HepG2 (cell line): ENCODE results near the gene UFSP2. TPM values are rescaled to one million over a fixed set of nuclear protein-coding genes. Genes with fewer than 3 reads are reported as not detected.

Experiments
- ATM ChIP-seq: fragments of 450-650 bp; IDR thresholded peaks from 2 replicates; pipeline ENCODE4 v1.7.1; 2017; ENCODE audit warnings: mild to moderate bottlenecking, borderline replicate concordance
- CBX2 ChIP-seq, 2 experiments: fragments of 200-600 bp in 1 of 2; sonication (generic); formaldehyde crosslinking in 1 of 2; IDR thresholded peaks; 2 replicates each; pipeline versions ENCODE4 v1.7.0 to v1.8.1; 2018 to 2022; ENCODE audit warnings: low read depth in 2 of 2, low read length in 1 of 2, mild to moderate bottlenecking in 1 of 2, missing genetic modification reagents in 1 of 2
- GPN1 ChIP-seq: sonication (generic); formaldehyde crosslinking; IDR thresholded peaks from 2 replicates; pipeline ENCODE4 v1.5.1; 2020; ENCODE audit warnings: missing genetic modification reagents, borderline replicate concordance
- HINFP ChIP-seq: sonication (generic); formaldehyde crosslinking; IDR thresholded peaks from 2 replicates; pipeline ENCODE4 v1.4.0; 2020; ENCODE audit warnings: low read depth, mild to moderate bottlenecking, missing genetic modification reagents
- HNRNPLL ChIP-seq: fragments of 200-400 bp; formaldehyde crosslinking; IDR thresholded peaks from 2 replicates; pipeline ENCODE4 v1.6.1; 2017; ENCODE audit warnings: mild to moderate bottlenecking, low read depth, low read length; ENCODE audit not compliant: poor library complexity, severe bottlenecking
- IKZF4 ChIP-seq: sonication (generic); formaldehyde crosslinking; IDR thresholded peaks from 2 replicates; pipeline ENCODE4 v1.5.1; 2020; ENCODE audit warnings: borderline replicate concordance, mild to moderate bottlenecking, low read depth, missing genetic modification reagents; ENCODE audit errors: not compliant biosample characterization
- MAZ ChIP-seq, 2 experiments: sonication (generic) in 1 of 2; formaldehyde crosslinking in 1 of 2; IDR thresholded peaks; 2 replicates each; pipeline versions ENCODE4 v1.5.0 to v1.6.1; 2012 to 2020; ENCODE audit warnings: low read depth in 2 of 2, mild to moderate bottlenecking in 2 of 2, borderline replicate concordance in 1 of 2, improper control_type of control experiment in 1 of 2, low read length in 1 of 2, missing genetic modification reagents in 1 of 2, moderate library complexity in 1 of 2
- MLXIP ChIP-seq: sonication (generic); formaldehyde crosslinking; IDR thresholded peaks from 2 replicates; pipeline ENCODE4 v1.9.0; 2021; ENCODE audit warnings: missing genetic modification reagents, borderline replicate concordance
- MXI1 ChIP-seq: IDR thresholded peaks from 3 replicates; pipeline ENCODE4 v1.6.1; 2012; ENCODE audit warnings: low read depth, low read length, inconsistent platforms, borderline replicate concordance
- ZNF501 ChIP-seq: sonication (generic); formaldehyde crosslinking; IDR thresholded peaks from 2 replicates; pipeline ENCODE4 v1.5.1; 2020; ENCODE audit warnings: mild to moderate bottlenecking, moderate library complexity, missing genetic modification reagents
- ZNF619 ChIP-seq: sonication (generic); formaldehyde crosslinking; IDR thresholded peaks from 2 replicates; pipeline ENCODE4 v1.4.0; 2020; ENCODE audit warnings: mild to moderate bottlenecking, missing genetic modification reagents
- ZNF660 ChIP-seq: sonication (generic); formaldehyde crosslinking; IDR thresholded peaks from 2 replicates; pipeline ENCODE4 v1.5.1; 2020; ENCODE audit warnings: mild to moderate bottlenecking, low read depth, missing genetic modification reagents, borderline replicate concordance
- ZNF687 ChIP-seq: sonication (generic); formaldehyde crosslinking; IDR thresholded peaks from 2 replicates; pipeline ENCODE4 v1.5.1; 2020; ENCODE audit warnings: mild to moderate bottlenecking, missing genetic modification reagents, moderate library complexity
- ZXDC ChIP-seq: sonication (generic); formaldehyde crosslinking; IDR thresholded peaks from 2 replicates; pipeline ENCODE4 v1.5.0; 2020; ENCODE audit warnings: mild to moderate bottlenecking, missing genetic modification reagents
- polyA plus RNA-seq, 8 experiments: library from polyadenylated mRNA; depleted of rRNA in 3 of 8; stranded (reverse) in 7 of 8; unstranded in 1 of 8; fragments of >200 nt; fragmentation: Illumina TruSeq in 4 of 8; extraction: Trizol in 4 of 8; gene quantifications; 2 replicates each; pipeline versions ENCODE4 v1.2.1 to v1.2.3, GENCODE V29; 2011 to 2016; ENCODE audit warnings: low read depth in 4 of 8, missing spikeins in 1 of 8, mixed read lengths in 1 of 8; ENCODE audit not compliant: insufficient read depth in 1 of 8
- total RNA-seq, 5 experiments: library from RNA; depleted of rRNA; stranded (reverse); fragments of >200 nt; fragmentation: Illumina TruSeq; extraction: Trizol; gene quantifications; 2 replicates each; pipeline ENCODE4 v1.2.3, GENCODE V29; 2016; ENCODE audit warnings: low read depth in 1 of 5

The UFSP2 gene
- total and polyA plus RNA-seq, 2 of the 13 experiments (the other 11 are each of a cell fraction or from before 2014, with no cell fraction given) = 24.1 to 32.3 TPM

GRCh38 chr4:185471235-185472102 lies 45.7 kb upstream of the UFSP2 start, which contains the start of gene CCDC110 (continued):
- peak; percentile 72 for TF ChIP-seq ZNF687
- no peak for TF ChIP-seq ATM
- TF ChIP-seq HNRNPLL = peak; percentile 65
- no peak for TF ChIP-seq MAZ (IDR thresholded peaks at IDR 0.05; ENCODE audit: borderline replicate concordance, low read depth, low read length)
- peak; percentile 64; the same call in 1 of the 2 replicates for TF ChIP-seq MAZ (CRISPR knock-in tag; IDR thresholded peaks at IDR 0.05; ENCODE audit: low read depth)
- no peak for TF ChIP-seq GPN1
- TF ChIP-seq ZXDC (CRISPR knock-in tag) = no peak
- peak; percentile 33; the same call in 1 of the 2 replicates for TF ChIP-seq HINFP (CRISPR knock-in tag)
- no peak for TF ChIP-seq ZNF501 (CRISPR knock-in tag)
- TF ChIP-seq ZNF660 (CRISPR knock-in tag) = no peak
- no peak for TF ChIP-seq CBX2 (IDR thresholded peaks at IDR 0.05; ENCODE audit: low read depth, low read length)
- TF ChIP-seq CBX2 (CRISPR knock-in tag; IDR thresholded peaks at IDR 0.05; ENCODE audit: low read depth) = 0 out of 2 replicates have a peak, but pooled peaks have one; percentile 23
- TF ChIP-seq IKZF4 (CRISPR knock-in tag) = no peak
- 0 out of 2 replicates have a peak, but pooled peaks have one; percentile 55 for TF ChIP-seq ZNF619 (CRISPR knock-in tag)
- TF ChIP-seq MLXIP = no peak
- peak; percentile 35; the same call in 1 of the 3 replicates for TF ChIP-seq MXI1
